Naive thymus-derived CD4-positive, alpha-beta T cell (primary cell): ENCODE results near the gene LMOD2. TPM values are rescaled to one million over a fixed set of nuclear protein-coding genes. Genes with fewer than 3 reads are reported as not detected.

Source experiments
- ATAC-seq: fragments of 150-1000 bp; cut with Tn5 transposase; 2 replicates; pipeline ENCODE4 v1.10.0; 2021; ENCODE audit warnings: mild to moderate bottlenecking, moderate library complexity
- CTCF ChIA-PET: fragments of 350-600 bp; sonication (Branson Sonifier 250); formaldehyde crosslinking; loops from one replicate; lab custom pipeline; 2021; ENCODE audit warnings: antibody characterized with exemption; lab: Charles Lee
- POLR2A ChIA-PET: fragments of 350-600 bp; sonication (Branson Sonifier 250); formaldehyde crosslinking; loops from one replicate; lab custom pipeline; 2021; ENCODE audit warnings: antibody characterized with exemption, inconsistent platforms; lab: Charles Lee
- DNase-seq, 9 donors: peaks; one replicate each; pipeline versions ENCODE4 v3.0.0 to v3.0.0-alpha.2; 2020 to 2022; ENCODE audit warnings: mixed read lengths in 1 of 9
- H3K27ac ChIP-seq: one replicate; pipeline ENCODE4 v1.7.0; 2013; ENCODE audit warnings: mild to moderate bottlenecking, low read depth, low read length, moderate library complexity
- H3K27me3 ChIP-seq, 2 donors: one replicate each; pipeline ENCODE4 v1.7.0; 2013; ENCODE audit warnings: low read length in 2 of 2, mild to moderate bottlenecking in 2 of 2, moderate library complexity in 2 of 2; ENCODE audit not compliant: control insufficient read depth in 2 of 2, insufficient read depth in 2 of 2
- H3K36me3 ChIP-seq, 3 experiments: 1 replicate in 2 of 3; 2 replicates in 1 of 3; pipeline ENCODE4 v1.7.0; 2013; ENCODE audit warnings: low read length in 3 of 3, mild to moderate bottlenecking in 3 of 3, moderate library complexity in 1 of 3; ENCODE audit not compliant: insufficient read depth in 3 of 3, control insufficient read depth in 2 of 3
- H3K4me1 ChIP-seq, 2 donors: one replicate each; pipeline ENCODE4 v1.7.0; 2013; ENCODE audit warnings: low read length in 2 of 2, mild to moderate bottlenecking in 2 of 2, moderate library complexity in 1 of 2; ENCODE audit not compliant: control insufficient read depth in 2 of 2, insufficient read depth in 2 of 2
- H3K4me3 ChIP-seq: 2 replicates; pipeline ENCODE4 v1.7.0; 2013; ENCODE audit warnings: mild to moderate bottlenecking, low read length
- H3K9me3 ChIP-seq, 3 experiments: 1 replicate in 2 of 3; 2 replicates in 1 of 3; pipeline ENCODE4 v1.7.0; 2013; ENCODE audit warnings: low read length in 3 of 3; ENCODE audit not compliant: control insufficient read depth in 2 of 3
- H3K27ac Mint-ChIP-seq, 9 donors: one replicate each; pipeline ENCODE4 v1.8.0; 2020 to 2022; ENCODE audit warnings: mixed read lengths in 9 of 9, mild to moderate bottlenecking in 8 of 9, moderate library complexity in 5 of 9, inconsistent platforms in 2 of 9
- H3K27me3 Mint-ChIP-seq, 5 donors: one replicate each; pipeline ENCODE4 v1.8.0; 2021 to 2022; ENCODE audit warnings: mixed read lengths in 5 of 5, mild to moderate bottlenecking in 1 of 5
- H3K36me3 Mint-ChIP-seq, 5 donors: one replicate each; pipeline ENCODE4 v1.8.0; 2020 to 2022; ENCODE audit warnings: mixed read lengths in 5 of 5, mild to moderate bottlenecking in 3 of 5, inconsistent platforms in 1 of 5
- H3K4me1 Mint-ChIP-seq, 7 donors: one replicate each; pipeline ENCODE4 v1.8.0; 2020 to 2022; ENCODE audit warnings: mixed read lengths in 7 of 7, mild to moderate bottlenecking in 3 of 7, inconsistent platforms in 1 of 7
- H3K4me3 Mint-ChIP-seq, 10 donors: one replicate each; pipeline ENCODE4 v1.8.0; 2020 to 2022; ENCODE audit warnings: mild to moderate bottlenecking in 10 of 10, mixed read lengths in 10 of 10, moderate library complexity in 6 of 10, inconsistent platforms in 2 of 10
- H3K9me3 Mint-ChIP-seq, 11 donors: one replicate each; pipeline ENCODE4 v1.8.0; 2020 to 2022; ENCODE audit warnings: mixed read lengths in 11 of 11, mild to moderate bottlenecking in 4 of 11, inconsistent platforms in 1 of 11, moderate library complexity in 1 of 11
- intact Hi-C, 2 donors: fragments of 100-400 bp; cut with micrococcal nuclease; formaldehyde crosslinking; loops; one replicate each; pipeline ENCODE4 v1.15.1; 2023
- polyA plus RNA-seq, 2 donors: library from polyadenylated mRNA; unstranded; fragments of 300-500 nt; fragmentation: Illumina TruSeq; gene quantifications; one replicate each; pipeline ENCODE4 v1.2.3, GENCODE V29; 2021
- total RNA-seq, 6 experiments: library from RNA in 5 of 6; stranded (reverse) in 5 of 6; gene quantifications; 1 replicate in 5 of 6; 2 replicates in 1 of 6; pipeline ENCODE4 v1.2.3 and lab custom pipeline; 2021 to 2026

The LMOD2 gene
- total and polyA plus RNA-seq, 7 experiments from 2014 or later = 0.13 to 0.44 TPM; not detected in 5

- ChIA-PET CTCF (no interaction called here), POLR2A (no interaction called here)
- ATAC-seq (no peak), DNase-seq (no peak)
- H3K4me1 ChIP-seq = no peaks in the 10 kb centered on the region
- Mint-ChIP-seq H3K9me3 (no peaks in the 10 kb centered on the region), H3K36me3 (no peaks in the 10 kb centered on the region), H3K27ac (no peak overlapping the region), H3K4me1 (no peaks in the 10 kb centered on the region), H3K4me3 (no peak overlapping the region), H3K27me3 (peaks cover 26 to 33% (median 26%) of the 10 kb centered on the region in 5 donors)
- no peaks in the 10 kb centered on the region for H3K36me3 ChIP-seq
- no peak overlapping the region for H3K4me3 ChIP-seq
- no peaks in the 10 kb centered on the region for H3K9me3 ChIP-seq
- H3K27ac ChIP-seq = no peak overlapping the region
- intact Hi-C loops = loop anchor here (5.0 kb wide), 2 partner anchors 230 to 1220 kb away; no protein-coding TSS in a partner anchor
- peaks cover 0 to 4% of the 10 kb centered on the region in 2 donors for H3K27me3 ChIP-seq
These were observed 18.5 kb upstream of the LMOD2 start for GRCh38 chr7:123637203-123637602.

- Mint-ChIP-seq H3K9me3 (no peaks in the 10 kb centered on the region), H3K36me3 (no peaks in the 10 kb centered on the region), H3K27ac (no peak overlapping the region), H3K27me3 (peaks cover 26 to 36% (median 32%) of the 10 kb centered on the region in 5 donors), H3K4me1 (no peaks in the 10 kb centered on the region), H3K4me3 (no peak overlapping the region)
- no peak for DNase-seq
- Histone ChIP-seq H3K9me3 (no peaks in the 10 kb centered on the region), H3K27me3 (peaks cover 0 to 4% of the 10 kb centered on the region in 2 donors), H3K36me3 (no peaks in the 10 kb centered on the region), H3K4me1 (no peaks in the 10 kb centered on the region), H3K4me3 (no peak overlapping the region), H3K27ac (no peak overlapping the region)
- POLR2A ChIA-PET = no interaction called here
- intact Hi-C loops = loop anchor here (5.0 kb wide), 2 partner anchors 229 to 1219 kb away; no protein-coding TSS in a partner anchor
- CTCF ChIA-PET = no interaction called here
- no peak for ATAC-seq
These were observed 17.8 kb upstream of the LMOD2 start for GRCh38 chr7:123637878-123638277.

- no peaks in the 10 kb centered on the region for H3K9me3 Mint-ChIP-seq
- no peaks in the 10 kb centered on the region for H3K4me1 Mint-ChIP-seq
- intact Hi-C loops = loop anchor here (5.0 kb wide), 2 partner anchors 228 to 1218 kb away; no protein-coding TSS in a partner anchor
- POLR2A ChIA-PET = no interaction called here
- ATAC-seq = no peak
- H3K27ac Mint-ChIP-seq = no peak overlapping the region
- no peaks in the 10 kb centered on the region for H3K36me3 ChIP-seq
- no peaks in the 10 kb centered on the region for H3K9me3 ChIP-seq
- H3K36me3 Mint-ChIP-seq = no peaks in the 10 kb centered on the region
- peaks cover 39 to 44% (median 41%) of the 10 kb centered on the region in 5 donors for H3K27me3 Mint-ChIP-seq
- CTCF ChIA-PET = no interaction called here
- H3K27ac ChIP-seq = no peak overlapping the region
- H3K4me3 ChIP-seq = no peak overlapping the region
- no peak for DNase-seq
- H3K27me3 ChIP-seq = peaks cover 0 to 4% of the 10 kb centered on the region in 2 donors
- no peaks in the 10 kb centered on the region for H3K4me1 ChIP-seq
- no peak overlapping the region for H3K4me3 Mint-ChIP-seq
These were observed 16.0 kb upstream of the LMOD2 start for GRCh38 chr7:123639631-123640030.

GRCh38 chr7:123640583-123640982 lies 15.1 kb upstream of the LMOD2 start:
- no peaks in the 10 kb centered on the region for H3K36me3 Mint-ChIP-seq
- peaks cover 39 to 49% (median 46%) of the 10 kb centered on the region in 5 donors for H3K27me3 Mint-ChIP-seq
- H3K4me1 ChIP-seq = no peaks in the 10 kb centered on the region
- no peak overlapping the region for H3K27ac Mint-ChIP-seq
- no peak overlapping the region for H3K4me3 ChIP-seq
- DNase-seq (no peak), ATAC-seq (no peak)
- intact Hi-C loops = no loop called here
- no peaks in the 10 kb centered on the region for H3K9me3 ChIP-seq
- ChIA-PET CTCF (interaction anchor here (0.6 kb wide), 1 partner anchor 43 kb away, joined by 5 read pairs; no protein-coding TSS in a partner anchor), POLR2A (no interaction called here)
- H3K36me3 ChIP-seq = no peaks in the 10 kb centered on the region
- no peak overlapping the region for H3K27ac ChIP-seq
- peaks cover 0 to 4% of the 10 kb centered on the region in 2 donors for H3K27me3 ChIP-seq
- H3K9me3 Mint-ChIP-seq = no peaks in the 10 kb centered on the region
- H3K4me3 Mint-ChIP-seq = no peak overlapping the region
- H3K4me1 Mint-ChIP-seq = no peaks in the 10 kb centered on the region

GRCh38 chr7:123641901-123642300 lies 13.8 kb upstream of the LMOD2 start:
- Histone ChIP-seq H3K9me3 (no peaks in the 10 kb centered on the region), H3K4me3 (no peak overlapping the region), H3K27me3 (peaks cover 0 to 4% of the 10 kb centered on the region in 2 donors), H3K36me3 (no peaks in the 10 kb centered on the region), H3K27ac (no peak overlapping the region), H3K4me1 (no peaks in the 10 kb centered on the region)
- ChIA-PET POLR2A (no interaction called here), CTCF (no interaction called here)
- Mint-ChIP-seq H3K36me3 (no peaks in the 10 kb centered on the region), H3K27ac (no peak overlapping the region), H3K4me3 (no peak overlapping the region), H3K27me3 (peaks cover 39 to 49% (median 45%) of the 10 kb centered on the region in 5 donors), H3K9me3 (no peaks in the 10 kb centered on the region), H3K4me1 (no peaks in the 10 kb centered on the region)
- intact Hi-C loops = no loop called here
- ATAC-seq (no peak), DNase-seq (no peak)

- Histone ChIP-seq H3K27me3 (peaks cover 0 to under 1% of the 10 kb centered on the region in 2 donors), H3K36me3 (no peaks in the 10 kb centered on the region), H3K4me3 (no peak overlapping the region), H3K4me1 (no peaks in the 10 kb centered on the region), H3K27ac (no peak overlapping the region), H3K9me3 (no peaks in the 10 kb centered on the region)
- Mint-ChIP-seq H3K4me1 (no peaks in the 10 kb centered on the region), H3K27me3 (peaks cover 27 to 38% (median 32%) of the 10 kb centered on the region in 5 donors), H3K9me3 (no peaks in the 10 kb centered on the region), H3K36me3 (no peaks in the 10 kb centered on the region), H3K27ac (no peak overlapping the region), H3K4me3 (no peak overlapping the region)
- ChIA-PET CTCF (no interaction called here), POLR2A (no interaction called here)
- ATAC-seq (no peak), DNase-seq (no peak)
- intact Hi-C loops = no loop called here
These were observed 11.9 kb upstream of the LMOD2 start for GRCh38 chr7:123643495-123644441.
